ENCODE measurements around the gene HDC.

HDC gene

DNA sequence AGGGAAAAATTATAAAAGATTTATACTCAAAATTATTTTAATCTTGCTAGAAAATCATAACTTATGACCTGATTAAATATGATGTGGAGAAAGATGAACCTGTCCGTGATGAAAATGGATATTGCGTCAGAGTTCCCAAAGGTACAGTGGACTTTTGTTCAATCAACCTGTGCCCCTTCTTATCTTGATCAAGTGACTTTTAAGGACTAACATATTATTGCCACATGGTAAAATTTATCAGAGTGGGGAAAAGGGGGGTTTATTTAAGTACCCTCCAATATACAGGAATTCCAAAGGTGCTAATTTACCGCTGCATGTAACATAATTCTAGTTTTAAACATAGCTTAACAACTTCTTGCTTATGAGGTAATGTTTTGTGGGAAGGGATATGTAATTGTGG lies 39.6 kb downstream of the HDC start:
- no peak for DNase-seq (ENCODE audit: low spot score)

DNA sequence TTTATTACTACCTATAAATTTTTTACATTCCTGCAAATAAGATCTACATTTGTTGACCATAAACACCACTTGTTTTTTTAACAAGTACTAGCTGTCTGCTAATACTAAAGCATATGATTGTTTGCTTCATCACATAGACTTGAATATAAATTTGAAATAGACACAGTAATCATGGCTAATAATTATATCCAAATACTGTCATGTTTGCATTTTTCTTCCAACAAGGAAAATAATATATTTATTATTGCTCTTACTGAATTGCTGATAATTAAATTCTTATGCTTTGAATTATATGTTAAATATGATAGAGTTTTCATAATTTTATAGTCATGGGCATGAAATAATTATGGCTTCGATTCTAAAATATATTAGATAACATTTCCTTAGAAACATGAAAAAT lies 40.5 kb downstream of the HDC start:
- no peak for DNase-seq (ENCODE audit: low spot score)

DNA sequence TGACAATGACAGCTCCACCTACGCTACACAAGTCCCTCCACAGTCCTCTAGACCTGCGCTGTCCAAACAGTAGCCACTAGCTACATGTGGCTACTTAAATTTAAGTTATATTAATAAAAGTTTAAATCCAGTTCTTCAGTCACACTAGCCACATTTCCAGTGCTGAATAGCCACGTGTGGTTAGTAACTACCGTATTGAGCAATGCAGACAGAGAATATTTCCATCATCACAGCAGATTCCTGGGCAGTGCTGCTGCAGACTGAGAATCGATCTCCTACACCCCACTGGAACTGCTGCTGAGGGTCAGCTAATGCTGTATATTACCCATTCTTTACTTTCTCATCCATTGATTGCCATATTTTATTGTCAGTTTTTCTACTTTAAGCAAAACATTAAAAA lies 40.9 kb downstream of the HDC start:
- no peak for DNase-seq (ENCODE audit: low spot score)

DNA sequence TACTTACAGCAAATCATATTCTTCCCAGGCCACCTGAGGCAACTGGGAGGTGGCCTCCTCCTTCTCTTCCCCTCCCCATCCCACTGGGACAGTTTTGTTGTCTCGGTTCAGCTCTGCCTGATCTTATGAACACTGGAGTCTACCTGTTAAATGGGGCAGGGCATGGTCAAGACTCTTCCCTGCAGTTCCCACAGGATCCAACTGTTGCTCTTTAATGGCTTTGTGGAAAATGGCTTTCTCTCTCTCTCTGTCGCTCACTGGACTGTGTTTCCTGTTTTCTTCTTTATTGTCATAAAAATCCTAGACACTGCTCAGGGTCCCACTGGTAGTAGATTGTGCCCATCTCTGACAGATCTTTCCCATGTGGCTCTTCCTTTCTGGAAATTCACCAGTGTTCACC lies 43.3 kb downstream of the HDC start:
- DNase-seq (ENCODE audit: low spot score) = no peak

DNA sequence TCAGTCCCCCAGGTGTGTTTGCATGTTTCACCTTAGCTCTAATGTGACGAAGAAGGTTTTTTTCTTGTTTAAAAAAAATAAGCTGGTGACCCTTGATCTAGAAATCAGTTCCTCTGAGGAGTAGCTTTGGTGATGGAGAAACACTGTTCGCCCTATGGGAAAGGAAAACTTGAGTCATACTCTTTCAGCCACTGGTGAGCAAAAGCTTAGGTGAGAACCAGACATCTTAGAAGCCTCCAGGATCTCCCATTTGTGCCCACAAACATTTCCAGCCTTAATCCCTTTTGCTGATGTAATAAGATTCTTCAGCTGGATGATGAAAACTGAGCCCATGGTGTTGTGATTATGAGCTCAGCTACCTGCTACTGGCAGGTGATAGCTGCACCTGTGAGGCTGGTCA lies 45.7 kb downstream of the HDC start:
- DNase-seq (ENCODE audit: low spot score) = no peak

- no peak for DNase-seq (ENCODE audit: low spot score)
Observed at GRCh38 chr15:50218691-50219090, 46.8 kb downstream of the HDC start.

DNA sequence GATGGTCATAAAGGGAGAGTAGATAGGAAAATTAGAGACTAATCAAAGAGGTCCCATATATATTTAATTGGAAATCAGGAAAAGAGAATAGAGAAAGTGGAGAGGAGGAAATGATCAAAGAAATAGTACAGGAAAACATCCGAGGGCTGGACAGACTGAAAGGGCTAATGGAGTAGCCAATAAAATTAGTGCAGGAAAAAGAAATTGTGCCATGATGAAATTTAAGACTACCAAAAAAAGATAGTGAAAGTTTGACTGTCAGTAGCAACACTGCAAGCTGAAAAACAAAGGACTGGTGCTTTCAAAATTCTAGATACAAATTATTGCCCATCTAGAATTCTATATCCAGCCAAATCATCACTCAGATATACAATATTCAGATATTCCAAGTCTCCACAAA lies 47.2 kb downstream of the HDC start:
- no peak for DNase-seq (ENCODE audit: low spot score)

DNA sequence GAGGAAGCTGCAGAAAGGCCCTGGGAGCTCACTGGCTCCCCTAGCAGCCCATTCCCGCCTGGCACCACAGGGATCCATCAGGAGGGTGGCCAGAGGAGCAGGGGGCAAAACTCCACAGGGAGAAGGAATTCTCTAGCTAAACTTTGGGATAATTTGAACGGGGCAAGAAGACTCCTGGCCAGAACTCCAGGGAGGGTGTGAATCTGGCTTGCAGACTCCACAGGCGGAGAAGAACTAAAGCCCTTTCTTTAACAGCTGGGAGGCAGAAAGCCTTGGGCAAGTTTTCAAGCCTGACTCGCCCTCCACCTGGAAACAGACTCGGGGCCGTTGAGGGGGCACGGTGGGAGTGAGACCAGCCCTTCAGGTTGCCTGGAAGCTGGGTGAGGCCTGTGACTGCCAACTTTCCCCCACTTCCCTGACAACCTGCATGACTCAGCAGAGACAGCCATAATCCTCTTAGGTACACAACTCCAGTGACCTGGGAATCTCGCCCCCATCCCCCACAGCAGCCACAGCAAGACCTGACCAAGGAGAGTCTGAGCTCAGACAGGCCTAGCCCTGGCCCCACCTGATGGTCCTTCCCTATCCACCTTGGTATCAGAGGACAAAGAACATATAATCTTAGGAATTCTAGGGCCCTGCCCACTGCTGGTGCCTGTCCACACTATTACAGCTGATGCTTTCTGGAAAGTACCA lies 54.9 kb downstream of the HDC start:
- no peak for DNase-seq (ENCODE audit: low spot score)

- DNase-seq (ENCODE audit: low spot score) = no peak
Observed at GRCh38 chr15:50209809-50210208, 55.7 kb downstream of the HDC start.

- no peak for DNase-seq (ENCODE audit: low spot score)
Observed at GRCh38 chr15:50206020-50206419, 59.5 kb downstream of the HDC start.

DNA sequence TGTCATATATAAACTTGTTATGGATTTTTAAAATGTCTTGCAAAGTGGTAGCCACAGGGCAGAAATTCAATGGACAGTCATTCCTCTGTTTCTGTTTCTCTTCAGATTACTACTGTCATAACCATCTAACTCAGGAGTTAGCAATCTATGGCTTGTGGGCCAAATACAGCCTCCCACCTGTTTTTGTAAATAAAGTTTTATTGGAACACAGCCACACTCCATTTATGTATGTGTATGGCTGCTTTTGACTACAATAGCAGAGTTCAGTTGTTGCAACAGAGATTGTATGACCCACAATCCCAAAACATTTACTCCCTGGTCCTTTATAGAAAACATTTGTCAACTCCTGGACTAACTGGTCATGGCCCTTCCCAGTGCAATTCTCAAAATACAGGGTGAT lies 63.5 kb downstream of the HDC start:
- no peak for DNase-seq (ENCODE audit: low spot score)

- no peak for DNase-seq (ENCODE audit: low spot score)
Observed at GRCh38 chr15:50192926-50193620, 72.5 kb downstream of the HDC start.

GRCh38 chr15:50192164-50192563 lies 73.4 kb downstream of the HDC start:
- DNase-seq (ENCODE audit: low spot score) = no peak
